ENCODE measurements around the gene BAIAP3.

BAIAP3 gene

DNA sequence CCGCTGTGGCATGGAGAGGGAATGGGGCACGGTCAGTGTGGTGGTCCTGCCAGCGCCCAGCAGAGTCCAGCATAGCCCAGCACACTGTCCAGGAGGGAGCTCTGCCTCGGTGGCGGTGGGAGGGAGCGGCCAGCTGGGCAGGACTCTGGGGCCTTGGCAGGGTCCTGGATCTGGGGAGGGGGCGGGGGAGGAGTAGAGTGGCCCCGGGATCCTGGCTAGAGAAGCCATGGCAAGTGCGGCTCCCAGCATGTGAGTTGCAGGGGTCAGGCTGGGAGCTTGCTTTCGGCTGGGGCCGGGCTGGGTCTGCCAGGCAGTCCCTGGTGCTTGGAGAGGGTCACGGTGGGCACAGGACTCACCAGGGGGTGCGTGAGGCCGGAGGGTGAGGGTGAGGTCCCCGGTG is 22.1 kb downstream of the BAIAP3 start:
- no peak for DNase-seq (ENCODE audit: low read depth, low spot score)
- H3K36me3 ChIP-seq (ENCODE audit: insufficient read depth, low read length), result peaks cover under 1% of the 10 kb centered on the region; the same call in 1 of the 2 replicates
- no peak overlapping the region for H3K27ac ChIP-seq
- no peaks in the 10 kb centered on the region for H3K9me3 ChIP-seq (ENCODE audit: low read depth, low read length)
- TF ChIP-seq EZH2 (IDR thresholded peaks at IDR 0.05), result no peak
- TF ChIP-seq FOXP2 (optimal IDR thresholded peaks at IDR 0.05; ENCODE audit: control extremely low read depth, extremely low read length, insufficient read depth), result no peak
- TF ChIP-seq POLR2AphosphoS5 (IDR thresholded peaks at IDR 0.05; ENCODE audit: borderline replicate concordance, low read depth, low read length), result no peak
- H3K4me3 ChIP-seq, result no peak overlapping the region
- no peak overlapping the region for H3K9ac ChIP-seq (ENCODE audit: insufficient read length)

DNA sequence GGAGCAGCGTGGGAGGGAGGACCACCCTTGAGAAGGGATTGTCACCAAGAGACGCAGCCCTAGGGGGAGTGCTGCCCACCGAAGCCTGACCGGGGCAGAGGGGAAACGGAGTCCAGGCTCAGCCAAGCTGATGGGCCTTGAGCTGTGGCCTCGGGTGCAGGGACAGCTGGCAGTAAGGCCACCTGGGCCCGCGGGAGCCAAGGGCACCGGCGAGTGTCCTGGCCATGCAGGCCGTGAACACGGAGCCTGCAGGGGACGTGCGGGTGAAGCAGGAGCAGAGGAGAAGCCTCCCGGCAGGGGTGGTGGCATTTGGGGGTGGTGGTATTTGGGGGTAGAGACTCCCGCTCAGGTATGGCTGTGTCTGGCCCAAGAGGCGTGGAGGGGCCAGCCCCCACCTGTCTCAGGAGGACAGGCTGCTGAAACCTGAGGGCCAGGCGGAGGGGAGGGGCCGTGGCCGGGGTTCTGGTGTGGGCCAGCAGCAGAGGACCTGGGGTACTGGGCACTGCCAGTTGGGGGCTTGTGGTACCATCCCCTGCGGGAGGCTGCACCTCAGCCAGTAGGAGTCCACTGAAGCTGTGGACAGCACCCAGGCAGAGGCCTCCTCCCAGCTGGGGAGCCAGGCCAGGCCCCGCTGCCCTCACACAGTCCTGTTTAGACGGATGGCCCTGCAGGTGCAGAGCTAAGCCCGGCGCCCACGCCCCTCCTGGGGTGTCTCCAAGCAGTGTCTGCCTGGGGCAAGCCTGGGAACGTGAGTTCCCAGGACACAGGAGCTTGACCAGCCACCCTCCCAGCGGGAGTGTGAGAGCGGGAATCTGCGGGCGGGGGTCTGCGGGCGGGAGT is 22.8 kb downstream of the BAIAP3 start:
- Histone ChIP-seq H3K36me3 (ENCODE audit: insufficient read depth, low read length) (peaks cover 3% of the 10 kb centered on the region; the same call in 1 of the 2 replicates), H3K9me3 (ENCODE audit: low read depth, low read length) (no peaks in the 10 kb centered on the region), H3K27ac (no peak overlapping the region), H3K4me3 (no peak overlapping the region), H3K9ac (ENCODE audit: insufficient read length) (no peak overlapping the region)
- TF ChIP-seq EZH2 (IDR thresholded peaks at IDR 0.05), result no peak
- TF ChIP-seq POLR2AphosphoS5 (IDR thresholded peaks at IDR 0.05; ENCODE audit: borderline replicate concordance, low read depth, low read length), result no peak
- no peak for TF ChIP-seq FOXP2 (optimal IDR thresholded peaks at IDR 0.05; ENCODE audit: control extremely low read depth, extremely low read length, insufficient read depth)
- no peak for DNase-seq (ENCODE audit: low read depth, low spot score)

DNA sequence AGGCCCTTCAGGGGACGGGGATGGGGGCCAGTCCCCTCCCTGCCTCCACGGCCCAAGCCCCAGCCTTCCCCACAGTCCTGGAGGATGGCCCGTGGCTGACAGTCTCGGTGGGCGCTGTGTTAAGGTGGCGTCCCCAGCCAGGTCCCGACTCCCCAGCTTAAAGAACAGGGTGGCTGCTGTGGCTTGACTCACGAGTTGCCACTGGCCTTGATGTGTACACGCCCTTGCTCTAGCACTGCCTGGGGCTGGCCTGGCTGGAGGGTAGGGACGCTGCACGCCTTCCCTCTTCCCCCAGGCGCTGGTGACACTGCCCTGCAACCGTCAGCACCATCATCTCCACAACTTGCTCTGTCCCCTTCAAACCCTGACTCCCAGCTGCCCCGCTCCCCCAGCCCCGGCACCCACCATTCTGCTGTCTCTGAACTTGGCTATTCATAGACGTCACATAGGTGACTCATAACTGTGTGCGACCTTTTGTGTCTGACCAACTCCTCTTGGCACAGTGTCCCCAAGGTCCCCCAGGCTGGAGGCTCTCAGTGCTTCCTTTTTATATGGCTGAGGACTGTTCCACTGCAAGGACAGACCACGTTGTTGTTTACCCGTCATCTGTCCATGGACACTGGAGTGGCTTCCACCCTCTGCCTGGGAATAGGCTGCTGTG is 24.6 kb downstream of the BAIAP3 start:
- Histone ChIP-seq H3K9ac (ENCODE audit: insufficient read length) (no peak overlapping the region), H3K4me3 (no peak overlapping the region), H3K36me3 (ENCODE audit: insufficient read depth, low read length) (peaks cover 11% of the 10 kb centered on the region; the same call in 1 of the 2 replicates), H3K27ac (0 out of 2 replicates have a peak overlapping the region, but pooled peaks have one; percentile 16), H3K9me3 (ENCODE audit: low read depth, low read length) (no peaks in the 10 kb centered on the region)
- DNase-seq (ENCODE audit: low read depth, low spot score), result no peak
- TF ChIP-seq FOXP2 (optimal IDR thresholded peaks at IDR 0.05; ENCODE audit: control extremely low read depth, extremely low read length, insufficient read depth) (no peak), POLR2AphosphoS5 (IDR thresholded peaks at IDR 0.05; ENCODE audit: borderline replicate concordance, low read depth, low read length) (no peak), EZH2 (IDR thresholded peaks at IDR 0.05) (no peak)

DNA sequence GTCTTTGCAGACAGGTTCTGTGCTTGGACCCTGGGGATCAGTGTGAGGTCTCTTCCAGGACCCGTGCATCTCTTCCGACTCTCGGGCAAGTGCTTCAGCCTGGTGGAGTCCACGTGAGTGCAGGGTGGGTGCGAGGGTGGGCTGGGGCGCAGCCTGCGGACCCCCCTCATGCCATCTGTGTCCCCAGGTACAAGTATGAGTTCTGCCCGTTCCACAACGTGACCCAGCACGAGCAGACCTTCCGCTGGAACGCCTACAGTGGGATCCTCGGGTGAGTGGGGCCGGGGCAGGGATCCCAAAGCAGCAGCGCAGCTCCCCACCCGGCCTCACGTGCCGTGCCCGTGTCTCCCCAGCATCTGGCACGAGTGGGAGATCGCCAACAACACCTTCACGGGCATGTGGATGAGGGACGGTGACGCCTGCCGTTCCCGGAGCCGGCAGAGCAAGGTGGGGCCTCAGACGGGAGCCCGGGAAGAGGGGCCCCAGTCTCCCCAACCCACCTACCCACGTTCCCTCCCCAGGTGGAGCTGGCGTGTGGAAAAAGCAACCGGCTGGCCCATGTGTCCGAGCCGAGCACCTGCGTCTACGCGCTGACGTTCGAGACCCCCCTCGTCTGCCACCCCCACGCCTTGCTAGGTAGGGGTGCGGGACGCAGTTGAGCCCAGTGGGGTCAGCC is 28.4 kb downstream of the BAIAP3 start:
- Histone ChIP-seq H3K27ac (no peak overlapping the region), H3K9ac (ENCODE audit: insufficient read length) (no peak overlapping the region), H3K36me3 (ENCODE audit: insufficient read depth, low read length) (peaks cover 39% of the 10 kb centered on the region; the same call in 1 of the 2 replicates), H3K9me3 (ENCODE audit: low read depth, low read length) (no peaks in the 10 kb centered on the region), H3K4me3 (no peak overlapping the region)
- TF ChIP-seq POLR2AphosphoS5 (IDR thresholded peaks at IDR 0.05; ENCODE audit: borderline replicate concordance, low read depth, low read length) (no peak), EZH2 (IDR thresholded peaks at IDR 0.05) (no peak)
- no peak for DNase-seq (ENCODE audit: low read depth, low spot score)

DNA sequence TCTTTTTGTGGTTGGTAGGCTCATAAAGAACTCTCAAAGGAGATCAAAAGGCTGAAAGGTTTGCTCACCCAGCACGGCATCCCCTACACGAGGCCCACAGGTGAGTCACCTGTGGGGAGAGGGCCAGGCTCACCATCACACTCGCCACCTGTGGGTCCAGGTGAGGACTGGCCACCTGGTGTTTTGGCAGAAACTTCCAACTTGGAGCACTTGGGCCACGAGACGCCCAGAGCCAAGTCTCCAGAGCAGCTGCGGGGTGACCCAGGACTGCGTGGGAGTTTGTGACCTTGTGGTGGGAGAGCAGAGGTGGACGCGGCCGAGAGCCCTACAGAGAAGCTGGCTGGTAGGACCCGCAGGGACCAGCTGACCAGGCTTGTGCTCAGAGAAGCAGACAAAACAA is 29.4 kb downstream of the BAIAP3 start:
- Histone ChIP-seq H3K27ac (no peak overlapping the region), H3K36me3 (ENCODE audit: insufficient read depth, low read length) (peaks cover 39% of the 10 kb centered on the region; the same call in 1 of the 2 replicates), H3K9ac (ENCODE audit: insufficient read length) (no peak overlapping the region), H3K9me3 (ENCODE audit: low read depth, low read length) (no peaks in the 10 kb centered on the region), H3K4me3 (no peak overlapping the region)
- DNase-seq (ENCODE audit: low read depth, low spot score), result no peak
- TF ChIP-seq EZH2 (IDR thresholded peaks at IDR 0.05), result no peak
- TF ChIP-seq POLR2AphosphoS5 (IDR thresholded peaks at IDR 0.05; ENCODE audit: borderline replicate concordance, low read depth, low read length), result no peak
- TF ChIP-seq FOXP2 (optimal IDR thresholded peaks at IDR 0.05; ENCODE audit: control extremely low read depth, extremely low read length, insufficient read depth), result no peak

DNA sequence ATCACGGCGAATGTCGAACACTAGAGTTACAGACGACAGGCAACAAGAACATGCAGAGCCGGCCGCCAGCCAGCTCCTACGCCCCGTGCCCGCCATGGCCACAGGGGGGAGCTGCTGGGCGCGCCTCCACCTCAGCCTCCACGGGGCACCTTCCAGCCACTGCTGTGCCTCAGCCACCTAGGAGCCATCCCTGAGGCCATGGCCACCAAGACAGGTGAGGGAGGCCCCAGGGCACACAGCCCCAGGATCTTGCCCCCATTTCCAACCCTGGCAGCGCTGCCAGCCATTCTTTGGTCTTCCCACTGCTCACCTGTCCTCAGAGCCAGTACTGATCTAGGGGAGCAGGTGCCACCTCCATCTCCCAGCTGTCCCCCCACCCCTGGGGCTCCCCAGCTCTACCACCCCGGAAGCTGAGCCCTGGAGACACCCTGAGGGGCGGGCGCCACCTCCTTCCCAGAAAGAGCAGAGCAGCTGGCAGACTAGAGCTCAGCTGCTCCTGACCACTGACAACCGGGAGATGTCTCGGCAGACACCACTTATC is 30.1 kb downstream of the BAIAP3 start:
- no peak for TF ChIP-seq FOXP2 (optimal IDR thresholded peaks at IDR 0.05; ENCODE audit: control extremely low read depth, extremely low read length, insufficient read depth)
- TF ChIP-seq POLR2AphosphoS5 (IDR thresholded peaks at IDR 0.05; ENCODE audit: borderline replicate concordance, low read depth, low read length), result no peak
- no peak for TF ChIP-seq EZH2 (IDR thresholded peaks at IDR 0.05)
- Histone ChIP-seq H3K36me3 (ENCODE audit: insufficient read depth, low read length) (peaks cover 39% of the 10 kb centered on the region; the same call in 1 of the 2 replicates), H3K4me3 (no peak overlapping the region), H3K9me3 (ENCODE audit: low read depth, low read length) (no peaks in the 10 kb centered on the region), H3K27ac (no peak overlapping the region), H3K9ac (ENCODE audit: insufficient read length) (no peak overlapping the region)
- no peak for DNase-seq (ENCODE audit: low read depth, low spot score)

DNA sequence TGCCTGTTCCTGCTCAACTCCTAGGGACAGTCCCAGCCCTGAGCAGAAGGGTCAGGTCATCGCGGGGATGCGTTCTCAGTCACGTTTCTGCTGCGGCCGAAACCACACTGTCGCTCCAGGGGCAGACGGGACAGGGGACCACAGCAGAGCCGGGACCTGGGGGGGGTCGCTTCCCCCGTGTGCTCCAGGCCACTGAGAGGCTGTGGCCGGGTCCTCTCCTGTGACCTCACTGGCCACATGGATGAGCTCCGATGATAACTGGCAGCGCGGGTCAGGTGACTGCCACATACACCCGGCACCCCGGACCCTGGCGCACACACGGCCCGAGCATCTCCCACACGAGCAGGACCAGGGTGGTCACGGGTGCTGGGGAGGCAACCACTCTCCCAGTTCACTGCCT is 31.1 kb downstream of the BAIAP3 start:
- Histone ChIP-seq H3K36me3 (ENCODE audit: insufficient read depth, low read length) (peaks cover 39% of the 10 kb centered on the region; the same call in 1 of the 2 replicates), H3K27ac (no peak overlapping the region), H3K4me3 (no peak overlapping the region), H3K9me3 (ENCODE audit: low read depth, low read length) (no peaks in the 10 kb centered on the region), H3K9ac (ENCODE audit: insufficient read length) (no peak overlapping the region)
- no peak for DNase-seq (ENCODE audit: low read depth, low spot score)
- TF ChIP-seq POLR2AphosphoS5 (IDR thresholded peaks at IDR 0.05; ENCODE audit: borderline replicate concordance, low read depth, low read length) (no peak), EZH2 (IDR thresholded peaks at IDR 0.05) (no peak), FOXP2 (optimal IDR thresholded peaks at IDR 0.05; ENCODE audit: control extremely low read depth, extremely low read length, insufficient read depth) (no peak)

Measured in SK-N-MC (cell line).